SK-N-SH (cell line): ENCODE measurements around the gene FASTKD2. TPM values are rescaled to one million over a fixed set of nuclear protein-coding genes. Genes with fewer than 3 reads are reported as not detected.

ENCODE experiments used
- CTCF ChIA-PET: fragments of 300-600, 350-600 bp; formaldehyde crosslinking; extraction: SDS; loops from one replicate; lab custom pipeline; 2021; lab: Yijun Ruan, JAX
- POLR2A ChIA-PET: fragments of 350-600 bp; sonication (Branson Sonifier 250); formaldehyde crosslinking; extraction: SDS; loops from one replicate; lab custom pipeline; 2020; ENCODE audit warnings: antibody characterized with exemption, inconsistent platforms; lab: Yijun Ruan, JAX
- DNase-seq: peaks from one replicate; pipeline ENCODE4 v3.0.0; 2012
- H2AFZ ChIP-seq: fragments of 200-600 bp; sonication (generic); 2 replicates; pipeline ENCODE4 v1.8.1; 2016; ENCODE audit warnings: antibody characterized with exemption, mild to moderate bottlenecking, low read depth
- H3F3A ChIP-seq: fragments of 200-600 bp; sonication (generic); replicated peaks from 2 replicates; pipeline ENCODE3; 2016; ENCODE audit warnings: antibody characterized with exemption, mild to moderate bottlenecking; ENCODE audit not compliant: insufficient read depth
- H3K27ac ChIP-seq, 2 experiments: fragments of 200-500 bp in 1 of 2; fragments of 200-600 bp in 1 of 2; sonication (Bioruptor generic) in 1 of 2; sonication (generic), shearing (Covaris generic) in 1 of 2; 2 replicates each; pipeline versions ENCODE4 v1.5.1 to v1.6.1; 2014 to 2016; ENCODE audit warnings: low read depth in 2 of 2, inconsistent platforms in 1 of 2, low read length in 1 of 2, mild to moderate bottlenecking in 1 of 2, mixed read lengths in 1 of 2
- H3K27me3 ChIP-seq: fragments of 200-600 bp; sonication (generic), shearing (Covaris generic); 2 replicates; pipeline ENCODE4 v1.6.1; 2016; ENCODE audit warnings: mixed run types; ENCODE audit not compliant: insufficient read depth
- H3K36me3 ChIP-seq, 2 experiments: fragments of 200-500 bp in 1 of 2; fragments of 200-600 bp in 1 of 2; sonication (Bioruptor generic) in 1 of 2; sonication (generic) in 1 of 2; replicated peaks in 1 of 2; 2 replicates each; pipeline versions ENCODE3 to v1.5.1; 2014 to 2016; ENCODE audit warnings: low read length in 1 of 2, mild to moderate bottlenecking in 1 of 2; ENCODE audit not compliant: insufficient read depth in 2 of 2, control insufficient read depth in 1 of 2
- H3K4me1 ChIP-seq, 2 experiments: fragments of 200-500 bp in 1 of 2; fragments of 200-600 bp in 1 of 2; sonication (Bioruptor generic) in 1 of 2; sonication (generic), shearing (Covaris generic) in 1 of 2; 2 replicates each; pipeline versions ENCODE4 v1.5.1 to v1.6.1; 2014 to 2016; ENCODE audit warnings: low read depth in 1 of 2, low read length in 1 of 2, mixed run types in 1 of 2; ENCODE audit not compliant: insufficient read depth in 2 of 2, control insufficient read depth in 1 of 2
- H3K4me2 ChIP-seq: fragments of 200-600 bp; sonication (generic), shearing (Covaris generic); 2 replicates; pipeline ENCODE4 v1.6.1; 2017; ENCODE audit warnings: mixed run types
- H3K4me3 ChIP-seq, 2 experiments: fragments of 200-500 bp in 1 of 2; fragments of 200-600 bp in 1 of 2; sonication (Bioruptor generic) in 1 of 2; sonication (generic), shearing (Covaris generic) in 1 of 2; 2 replicates each; pipeline versions ENCODE4 v1.5.1 to v1.8.1; 2014 to 2016; ENCODE audit warnings: low read depth in 2 of 2, inconsistent platforms in 1 of 2, low read length in 1 of 2, mild to moderate bottlenecking in 1 of 2, mixed read lengths in 1 of 2, moderate library complexity in 1 of 2
- H3K79me2 ChIP-seq: fragments of 200-600 bp; sonication (generic); 2 replicates; pipeline ENCODE4 v1.8.1; 2017; ENCODE audit warnings: mild to moderate bottlenecking; ENCODE audit not compliant: insufficient read depth
- H3K9ac ChIP-seq: fragments of 200-600 bp; sonication (generic); 2 replicates; pipeline ENCODE4 v1.6.1; 2017; ENCODE audit warnings: mixed run types
- H3K9me2 ChIP-seq: fragments of 200-600 bp; sonication (generic); 2 replicates; pipeline ENCODE4 v1.6.1; 2017; ENCODE audit warnings: mixed run types
- H3K9me3 ChIP-seq: fragments of 200-600 bp; sonication (generic); 2 replicates; pipeline ENCODE4 v1.6.1; 2017; ENCODE audit warnings: mixed run types, mild to moderate bottlenecking, moderate library complexity
- H4K20me1 ChIP-seq: fragments of 200-600 bp; sonication (generic); 2 replicates; pipeline ENCODE4 v1.6.1; 2017; ENCODE audit warnings: mild to moderate bottlenecking, mixed run types; ENCODE audit not compliant: insufficient read depth
- CTCF ChIP-seq: fragments of 200-600 bp; sonication (generic); IDR thresholded peaks from 2 replicates; pipeline ENCODE4 v1.6.1; 2017; ENCODE audit warnings: antibody characterized with exemption, mild to moderate bottlenecking, moderate library complexity
- FOSL2 ChIP-seq: IDR thresholded peaks from 2 replicates; pipeline ENCODE4 v1.4.0; 2012; ENCODE audit warnings: low read depth, mild to moderate bottlenecking, moderate library complexity, borderline replicate concordance
- GATA2 ChIP-seq: sonication (generic); formaldehyde crosslinking; IDR thresholded peaks from 2 replicates; pipeline ENCODE4 v1.5.0; 2020; ENCODE audit warnings: mild to moderate bottlenecking, missing genetic modification reagents
- IRF3 ChIP-seq: fragments of 150-350 bp; IDR thresholded peaks from 2 replicates; pipeline ENCODE4 v1.6.1; 2016; ENCODE audit warnings: mild to moderate bottlenecking, low read depth, low read length
- JUND ChIP-seq: IDR thresholded peaks from 2 replicates; pipeline ENCODE4 v1.4.0; 2012
- MAX ChIP-seq: IDR thresholded peaks from 2 replicates; pipeline ENCODE4 v1.4.0; 2012; ENCODE audit warnings: low read depth
- MEF2A ChIP-seq: IDR thresholded peaks from 2 replicates; pipeline ENCODE4 v1.4.0; 2012; ENCODE audit warnings: low read depth, borderline replicate concordance
- MXI1 ChIP-seq: IDR thresholded peaks from 2 replicates; pipeline ENCODE4 v1.6.1; 2012; ENCODE audit warnings: mild to moderate bottlenecking, low read depth, low read length, improper control_type of control experiment
- NFIC ChIP-seq: IDR thresholded peaks from 2 replicates; pipeline ENCODE4 v1.4.0; 2012; ENCODE audit warnings: borderline replicate concordance
- NRF1 ChIP-seq: IDR thresholded peaks from 2 replicates; pipeline ENCODE4 v1.6.1; 2012; ENCODE audit warnings: low read depth, mild to moderate bottlenecking, low read length
- PBX3 ChIP-seq: IDR thresholded peaks from 2 replicates; pipeline ENCODE4; 2012
- RXRA ChIP-seq: IDR thresholded peaks from 2 replicates; pipeline ENCODE4 v1.4.0; 2012; ENCODE audit warnings: low read depth, mild to moderate bottlenecking, borderline replicate concordance
- USF2 ChIP-seq: fragments of 150-350 bp; IDR thresholded peaks from 2 replicates; pipeline ENCODE4 v1.6.1; 2017; ENCODE audit warnings: antibody characterized with exemption, low read length, low read depth, borderline replicate concordance
- ZBTB33 ChIP-seq: IDR thresholded peaks from 2 replicates; pipeline ENCODE4 v1.4.0; 2012; ENCODE audit warnings: low read depth, borderline replicate concordance
- WGBS: methylation state at CpG from one replicate; pipeline ENCODE4 v1.1.6; 2017; ENCODE audit warnings: low lambda C conversion rate; 5-methylcytosine and 5-hydroxymethylcytosine counted together
- polyA plus RNA-seq, 3 experiments: library from polyadenylated mRNA; depleted of rRNA; stranded (reverse); fragments of >200 nt; gene quantifications; 2 replicates each; pipeline ENCODE4 v1.2.3, GENCODE V29; 2012

The FASTKD2 gene
- polyA plus RNA-seq, 1 of the 3 experiments (the other 2 are of a cell fraction), result 15.1 TPM

- Histone ChIP-seq H3K27ac (no peak overlapping the region), H3K4me1 (no peaks in the 10 kb centered on the region), H4K20me1 (no peaks in the 10 kb centered on the region), H3F3A (no peaks in the 10 kb centered on the region), H3K9me2 (no peaks in the 10 kb centered on the region), H3K4me3 (no peak overlapping the region), H2AFZ (no peak overlapping the region), H3K9me3 (no peaks in the 10 kb centered on the region), H3K27me3 (no peaks in the 10 kb centered on the region), H3K79me2 (no peaks in the 10 kb centered on the region), H3K4me2 (no peak overlapping the region), H3K36me3 (no peaks in the 10 kb centered on the region), H3K9ac (no peak overlapping the region)
- CTCF ChIA-PET, result interaction anchor here (1.0 kb wide), 1 partner anchor 36 kb away, joined by 3 read pairs; no protein-coding TSS in a partner anchor
- POLR2A ChIA-PET, result no interaction called here
- no peak for DNase-seq
- TF ChIP-seq JUND (no peak), ZBTB33 (no peak), MXI1 (no peak), MEF2A (no peak), GATA2 (CRISPR knock-in tag) (no peak), IRF3 (no peak)
- 33% methylated on average over 7 of the region's 7 CpGs for WGBS
Measured at GRCh38 chr2:206728277-206729199, 36.9 kb upstream of the FASTKD2 start.

- POLR2A ChIA-PET, result no interaction called here
- 4% methylated on average over 2 of the region's 2 CpGs for WGBS
- H3K9me3 ChIP-seq, result no peaks in the 10 kb centered on the region
- TF ChIP-seq PBX3 (no peak), NRF1 (no peak), RXRA (no peak), IRF3 (no peak), MAX (no peak), NFIC (no peak), USF2 (no peak), CTCF (no peak), FOSL2 (no peak)
Measured at GRCh38 chr2:206733341-206733740, 32.1 kb upstream of the FASTKD2 start.

More at GRCh38 chr2:206733341-206733740, 32.1 kb upstream of the FASTKD2 start:
- no peak overlapping the region for H3K4me3 ChIP-seq
- H4K20me1 ChIP-seq, result no peaks in the 10 kb centered on the region
- no peak overlapping the region for H2AFZ ChIP-seq
- no peaks in the 10 kb centered on the region for H3K9me2 ChIP-seq
- CTCF ChIA-PET, result interaction anchor here (0.9 kb wide), 1 partner anchor 893 kb away, joined by 3 read pairs; no protein-coding TSS in a partner anchor
- H3F3A ChIP-seq, result no peaks in the 10 kb centered on the region
- no peaks in the 10 kb centered on the region; the same call in 1 of the 2 replicates for H3K27me3 ChIP-seq
- H3K79me2 ChIP-seq, result no peaks in the 10 kb centered on the region
- no peaks in the 10 kb centered on the region for H3K36me3 ChIP-seq
- H3K27ac ChIP-seq, result no peak overlapping the region
- no peaks in the 10 kb centered on the region for H3K4me1 ChIP-seq
- H3K9ac ChIP-seq, result no peak overlapping the region
- no peak for DNase-seq
- no peak overlapping the region for H3K4me2 ChIP-seq
